Activated naive CD8-positive, alpha-beta T cell treated with anti-CD3 and anti-CD28 coated beads, Interleukin-2, amount 50 U/mL, for 24 hours (primary cell): ENCODE results near the gene VPS4B.

ENCODE experiments used
- ATAC-seq: fragments of 150-1000 bp; cut with Tn5 transposase; one replicate; pipeline ENCODE4 v1.10.0; 2021
- DNase-seq: peaks from one replicate; pipeline ENCODE4 v3.0.0; 2021
- H3K27ac Mint-ChIP-seq: one replicate; pipeline ENCODE4 v1.8.0; 2021; ENCODE audit warnings: mild to moderate bottlenecking, mixed read lengths
- H3K27me3 Mint-ChIP-seq: one replicate; pipeline ENCODE4 v1.8.0; 2021; ENCODE audit warnings: mixed read lengths
- H3K36me3 Mint-ChIP-seq: one replicate; pipeline ENCODE4 v1.8.0; 2021; ENCODE audit warnings: low read depth, mixed read lengths
- H3K4me1 Mint-ChIP-seq: one replicate; pipeline ENCODE4 v1.8.0; 2021; ENCODE audit warnings: mixed read lengths
- H3K4me3 Mint-ChIP-seq: one replicate; pipeline ENCODE4 v1.8.0; 2021; ENCODE audit warnings: mild to moderate bottlenecking, moderate library complexity, mixed read lengths
- H3K9me3 Mint-ChIP-seq: one replicate; pipeline ENCODE4 v1.8.0; 2021; ENCODE audit warnings: mixed read lengths

The VPS4B gene

DNA sequence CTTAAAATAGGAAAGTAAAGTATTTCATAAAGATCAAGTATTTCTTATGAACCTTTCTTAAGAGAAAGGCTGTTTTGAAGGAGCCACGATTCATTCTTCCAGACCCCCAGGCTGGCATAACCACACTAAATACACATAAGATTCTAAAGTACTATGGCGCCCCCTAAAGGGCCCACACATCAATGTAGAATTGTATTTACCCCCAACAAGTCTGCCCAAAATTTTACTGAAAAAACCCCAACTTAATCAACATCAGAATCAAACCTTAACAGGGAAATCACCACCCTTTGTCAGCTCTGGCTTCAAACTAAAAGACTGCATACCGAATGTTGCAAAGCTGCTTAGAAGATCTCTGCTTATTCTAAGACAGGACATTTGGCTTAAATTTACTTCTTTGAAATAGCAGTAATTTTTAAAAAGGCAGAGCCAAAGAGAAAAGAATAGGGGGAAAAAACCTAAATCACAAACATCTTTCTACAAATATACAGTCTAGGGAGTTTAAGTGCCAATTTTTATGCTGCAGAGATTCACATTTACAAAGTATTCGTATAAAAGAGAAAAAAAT, 82.3 kb downstream of the VPS4B start:
- H3K36me3 Mint-ChIP-seq: peaks cover 38% of the 10 kb centered on the region
- H3K4me3 Mint-ChIP-seq: no peak overlapping the region
- ATAC-seq (no peak), DNase-seq (peak; percentile 40)
- no peaks in the 10 kb centered on the region for H3K27me3 Mint-ChIP-seq
- peaks cover 8% of the 10 kb centered on the region for H3K4me1 Mint-ChIP-seq
- H3K27ac Mint-ChIP-seq: no peak overlapping the region
- H3K9me3 Mint-ChIP-seq: no peaks in the 10 kb centered on the region
